GM12878 (cell line): ENCODE data around the gene ARHGAP27.

Experiments
- BACH1 ChIP-seq: fragments of 450-650 bp; IDR thresholded peaks from 2 replicates; pipeline ENCODE4 v1.6.1; 2017; ENCODE audit warnings: mild to moderate bottlenecking, borderline replicate concordance
- CBX5 ChIP-seq: sonication (generic); IDR thresholded peaks from 2 replicates; pipeline ENCODE4 v1.6.1; 2016; ENCODE audit warnings: low read depth, moderate library complexity, mild to moderate bottlenecking, inconsistent platforms
- CHD2 ChIP-seq: IDR thresholded peaks from 2 replicates; pipeline ENCODE4 v1.6.1; 2011; ENCODE audit warnings: low read depth, low read length, improper control_type of control experiment, borderline replicate concordance
- EP300 ChIP-seq, 2 experiments: fragments of 150-350 bp in 1 of 2; IDR thresholded peaks; 2 replicates each; pipeline ENCODE4 v1.6.1; 2011 to 2012; ENCODE audit warnings: low read depth in 2 of 2, low read length in 2 of 2, borderline replicate concordance in 1 of 2, improper control_type of control experiment in 1 of 2, inconsistent platforms in 1 of 2; ENCODE audit not compliant: control insufficient read depth in 1 of 2
- GABPA ChIP-seq: IDR thresholded peaks from 2 replicates; pipeline ENCODE4 v1.6.1; 2014; ENCODE audit warnings: antibody characterized with exemption, low read depth, mild to moderate bottlenecking, inconsistent platforms
- HDGF ChIP-seq: fragments of 450-650 bp; IDR thresholded peaks from 2 replicates; pipeline ENCODE4 v1.6.1; 2016; ENCODE audit warnings: antibody characterized with exemption
- POLR2A ChIP-seq: IDR thresholded peaks from 2 replicates; pipeline ENCODE4 v1.6.1; 2011; ENCODE audit warnings: low read depth, mild to moderate bottlenecking, low read length
- SIX5 ChIP-seq: IDR thresholded peaks from 2 replicates; pipeline ENCODE4 v1.6.1; 2011; ENCODE audit warnings: mild to moderate bottlenecking, low read depth, low read length, moderate library complexity; ENCODE audit not compliant: severe bottlenecking
- SP1 ChIP-seq: IDR thresholded peaks from one replicate; pipeline ENCODE4 v1.6.1; 2011; ENCODE audit warnings: low read depth, low read length
- SREBF2 ChIP-seq: IDR thresholded peaks from 2 replicates; pipeline ENCODE4 v1.6.1; 2012; ENCODE audit warnings: mild to moderate bottlenecking, low read length
- TF ChIP-seq, protein P1 (sequence below): IDR thresholded peaks from 2 replicates; pipeline ENCODE4 v1.6.1; 2011; ENCODE audit warnings: borderline replicate concordance, low read depth, mild to moderate bottlenecking, moderate library complexity, mixed read lengths, low read length; ENCODE audit not compliant: insufficient read depth; ENCODE audit errors: extremely low read length
- TF ChIP-seq, protein P2 (sequence below): IDR thresholded peaks from 2 replicates; pipeline ENCODE4 v1.6.1; 2012; ENCODE audit warnings: improper control_type of control experiment, low read depth, low read length; ENCODE audit not compliant: insufficient replicate concordance
- TF ChIP-seq, protein P3 (sequence below): fragments of 450-650 bp; IDR thresholded peaks from 2 replicates; pipeline ENCODE4 v1.6.1; 2017; ENCODE audit warnings: mild to moderate bottlenecking

DNA sequence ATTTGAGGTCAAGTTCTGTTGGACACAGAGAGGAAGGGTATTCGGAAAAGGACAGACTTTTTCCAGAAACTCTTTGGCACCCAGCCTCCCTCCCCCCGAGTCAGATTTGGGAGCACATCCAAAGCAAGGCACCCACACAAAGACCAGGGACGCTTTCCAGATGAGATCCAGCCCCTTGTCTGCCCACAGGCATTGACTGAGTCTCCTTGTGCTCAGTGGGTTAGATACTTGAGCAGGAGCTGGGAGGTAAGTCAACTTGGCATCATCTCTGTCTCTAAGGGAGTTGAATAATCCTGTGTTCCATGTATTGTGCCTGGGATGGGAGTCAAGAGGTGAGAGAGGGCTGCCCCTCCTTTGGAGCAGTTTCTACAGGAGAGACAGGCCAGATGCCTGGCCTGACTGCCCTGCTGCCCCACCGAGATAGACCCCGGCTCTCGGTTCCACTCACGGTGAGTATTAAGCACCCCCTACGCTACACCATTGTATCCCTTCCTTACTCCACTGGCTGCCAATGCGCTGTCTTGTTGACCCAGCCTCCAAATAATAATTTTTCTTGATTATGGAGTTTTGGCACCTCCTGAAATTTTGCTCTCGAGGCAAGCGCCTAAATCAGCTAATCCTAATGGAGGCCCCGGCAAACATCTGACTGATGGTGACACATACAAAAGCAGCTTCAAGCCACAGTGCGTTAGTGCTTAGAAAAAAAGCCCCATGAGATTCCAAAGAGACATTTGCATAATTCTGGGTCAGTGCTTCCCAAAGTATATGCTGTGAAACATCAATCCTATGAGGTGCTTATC, 86.3 kb downstream of the ARHGAP27 start:
- TF ChIP-seq POLR2A (no peak), EP300 (IDR thresholded peaks at IDR 0.05; ENCODE audit: borderline replicate concordance in 1 of 2, control insufficient read depth in 1 of 2, low read depth in 2 of 2, low read length in 2 of 2) (no peak), SREBF2 (no peak), CHD2 (no peak), BACH1 (no peak), CBX5 (no peak), SP1 (no peak), GABPA (no peak), HDGF (no peak), SIX5 (no peak)
- TF ChIP-seq, protein P1, sequence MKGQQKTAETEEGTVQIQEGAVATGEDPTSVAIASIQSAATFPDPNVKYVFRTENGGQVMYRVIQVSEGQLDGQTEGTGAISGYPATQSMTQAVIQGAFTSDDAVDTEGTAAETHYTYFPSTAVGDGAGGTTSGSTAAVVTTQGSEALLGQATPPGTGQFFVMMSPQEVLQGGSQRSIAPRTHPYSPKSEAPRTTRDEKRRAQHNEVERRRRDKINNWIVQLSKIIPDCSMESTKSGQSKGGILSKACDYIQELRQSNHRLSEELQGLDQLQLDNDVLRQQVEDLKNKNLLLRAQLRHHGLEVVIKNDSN: no peak
- TF ChIP-seq, protein P2, sequence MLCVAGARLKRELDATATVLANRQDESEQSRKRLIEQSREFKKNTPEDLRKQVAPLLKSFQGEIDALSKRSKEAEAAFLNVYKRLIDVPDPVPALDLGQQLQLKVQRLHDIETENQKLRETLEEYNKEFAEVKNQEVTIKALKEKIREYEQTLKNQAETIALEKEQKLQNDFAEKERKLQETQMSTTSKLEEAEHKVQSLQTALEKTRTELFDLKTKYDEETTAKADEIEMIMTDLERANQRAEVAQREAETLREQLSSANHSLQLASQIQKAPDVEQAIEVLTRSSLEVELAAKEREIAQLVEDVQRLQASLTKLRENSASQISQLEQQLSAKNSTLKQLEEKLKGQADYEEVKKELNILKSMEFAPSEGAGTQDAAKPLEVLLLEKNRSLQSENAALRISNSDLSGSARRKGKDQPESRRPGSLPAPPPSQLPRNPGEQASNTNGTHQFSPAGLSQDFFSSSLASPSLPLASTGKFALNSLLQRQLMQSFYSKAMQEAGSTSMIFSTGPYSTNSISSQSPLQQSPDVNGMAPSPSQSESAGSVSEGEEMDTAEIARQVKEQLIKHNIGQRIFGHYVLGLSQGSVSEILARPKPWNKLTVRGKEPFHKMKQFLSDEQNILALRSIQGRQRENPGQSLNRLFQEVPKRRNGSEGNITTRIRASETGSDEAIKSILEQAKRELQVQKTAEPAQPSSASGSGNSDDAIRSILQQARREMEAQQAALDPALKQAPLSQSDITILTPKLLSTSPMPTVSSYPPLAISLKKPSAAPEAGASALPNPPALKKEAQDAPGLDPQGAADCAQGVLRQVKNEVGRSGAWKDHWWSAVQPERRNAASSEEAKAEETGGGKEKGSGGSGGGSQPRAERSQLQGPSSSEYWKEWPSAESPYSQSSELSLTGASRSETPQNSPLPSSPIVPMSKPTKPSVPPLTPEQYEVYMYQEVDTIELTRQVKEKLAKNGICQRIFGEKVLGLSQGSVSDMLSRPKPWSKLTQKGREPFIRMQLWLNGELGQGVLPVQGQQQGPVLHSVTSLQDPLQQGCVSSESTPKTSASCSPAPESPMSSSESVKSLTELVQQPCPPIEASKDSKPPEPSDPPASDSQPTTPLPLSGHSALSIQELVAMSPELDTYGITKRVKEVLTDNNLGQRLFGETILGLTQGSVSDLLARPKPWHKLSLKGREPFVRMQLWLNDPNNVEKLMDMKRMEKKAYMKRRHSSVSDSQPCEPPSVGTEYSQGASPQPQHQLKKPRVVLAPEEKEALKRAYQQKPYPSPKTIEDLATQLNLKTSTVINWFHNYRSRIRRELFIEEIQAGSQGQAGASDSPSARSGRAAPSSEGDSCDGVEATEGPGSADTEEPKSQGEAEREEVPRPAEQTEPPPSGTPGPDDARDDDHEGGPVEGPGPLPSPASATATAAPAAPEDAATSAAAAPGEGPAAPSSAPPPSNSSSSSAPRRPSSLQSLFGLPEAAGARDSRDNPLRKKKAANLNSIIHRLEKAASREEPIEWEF: no peak
- TF ChIP-seq, protein P3, sequence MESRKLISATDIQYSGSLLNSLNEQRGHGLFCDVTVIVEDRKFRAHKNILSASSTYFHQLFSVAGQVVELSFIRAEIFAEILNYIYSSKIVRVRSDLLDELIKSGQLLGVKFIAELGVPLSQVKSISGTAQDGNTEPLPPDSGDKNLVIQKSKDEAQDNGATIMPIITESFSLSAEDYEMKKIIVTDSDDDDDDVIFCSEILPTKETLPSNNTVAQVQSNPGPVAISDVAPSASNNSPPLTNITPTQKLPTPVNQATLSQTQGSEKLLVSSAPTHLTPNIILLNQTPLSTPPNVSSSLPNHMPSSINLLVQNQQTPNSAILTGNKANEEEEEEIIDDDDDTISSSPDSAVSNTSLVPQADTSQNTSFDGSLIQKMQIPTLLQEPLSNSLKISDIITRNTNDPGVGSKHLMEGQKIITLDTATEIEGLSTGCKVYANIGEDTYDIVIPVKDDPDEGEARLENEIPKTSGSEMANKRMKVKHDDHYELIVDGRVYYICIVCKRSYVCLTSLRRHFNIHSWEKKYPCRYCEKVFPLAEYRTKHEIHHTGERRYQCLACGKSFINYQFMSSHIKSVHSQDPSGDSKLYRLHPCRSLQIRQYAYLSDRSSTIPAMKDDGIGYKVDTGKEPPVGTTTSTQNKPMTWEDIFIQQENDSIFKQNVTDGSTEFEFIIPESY: no peak
